IMR-90 (cell line): Measurements from ENCODE around the gene STK25. TPM values are rescaled to one million over a fixed set of nuclear protein-coding genes. Genes with fewer than 3 reads are reported as not detected.

Experiments
- ATAC-seq: fragments of 200-7000 bp; cut with Tn5 transposase; 2 replicates; pipeline ENCODE4 v1.9.1; 2020; ENCODE audit warnings: low read depth, mild to moderate bottlenecking, moderate library complexity
- BruUV-seq: library from RNA; stranded (reverse); fragments of 400-500 nt; replicated peaks from 2 replicates; lab custom pipeline; 2021; lab: Mats Ljungman, UMichigan
- CTCF ChIA-PET: fragments of 300-600 bp; formaldehyde crosslinking; extraction: SDS; loops from one replicate; lab custom pipeline; 2021; ENCODE audit warnings: antibody characterized with exemption; lab: Yijun Ruan, JAX
- POLR2A ChIA-PET: fragments of 300-600 bp; sonication (Branson Sonifier 250); formaldehyde crosslinking; loops from one replicate; lab custom pipeline; 2022; ENCODE audit warnings: antibody characterized with exemption; ENCODE audit not compliant: unreplicated experiment; lab: Charles Lee
- DNase-seq: peaks from one replicate; pipeline ENCODE4 v3.0.0; 2013
- H2AFZ ChIP-seq: replicated peaks from 2 replicates; pipeline ENCODE3; 2013; ENCODE audit warnings: low read length, mild to moderate bottlenecking; ENCODE audit not compliant: poor library complexity
- H2AK5ac ChIP-seq: 2 replicates; pipeline ENCODE4 v1.6.1; 2013; ENCODE audit warnings: low read depth, low read length, inconsistent platforms
- H2AK9ac ChIP-seq: replicated peaks from 2 replicates; pipeline ENCODE3; 2013; ENCODE audit warnings: mild to moderate bottlenecking, low read depth, low read length, moderate library complexity; ENCODE audit not compliant: poor library complexity
- H2BK120ac ChIP-seq: 2 replicates; pipeline ENCODE4 v1.6.1; 2013; ENCODE audit warnings: low read depth, low read length, inconsistent platforms
- H2BK15ac ChIP-seq: 3 replicates; pipeline ENCODE4 v1.6.1; 2013; ENCODE audit warnings: low read depth, low read length, inconsistent platforms
- H2BK20ac ChIP-seq: 2 replicates; pipeline ENCODE4 v1.6.1; 2013; ENCODE audit warnings: low read depth, mild to moderate bottlenecking, inconsistent platforms, low read length, moderate library complexity
- H2BK5ac ChIP-seq: 2 replicates; pipeline ENCODE4 v1.6.1; 2013; ENCODE audit warnings: mild to moderate bottlenecking, low read depth, low read length, inconsistent platforms; ENCODE audit not compliant: poor library complexity, severe bottlenecking
- H3K14ac ChIP-seq: replicated peaks from 2 replicates; pipeline ENCODE4 v1.6.1; 2013; ENCODE audit warnings: low read depth, low read length, inconsistent platforms
- H3K18ac ChIP-seq: 2 replicates; pipeline ENCODE4 v1.6.1; 2013; ENCODE audit warnings: low read depth, low read length, control low read depth
- H3K23ac ChIP-seq: 2 replicates; pipeline ENCODE4 v1.6.1; 2013; ENCODE audit warnings: low read depth, low read length, inconsistent platforms
- H3K27ac ChIP-seq: 2 replicates; pipeline ENCODE4 v1.5.1; 2013; ENCODE audit warnings: mild to moderate bottlenecking, control low read depth, low read length; ENCODE audit not compliant: insufficient read depth
- H3K27me3 ChIP-seq: 2 replicates; pipeline ENCODE4 v1.6.1; 2013; ENCODE audit warnings: low read length; ENCODE audit not compliant: control insufficient read depth, insufficient read depth
- H3K36me3 ChIP-seq: 2 replicates; pipeline ENCODE4 v1.6.1; 2013; ENCODE audit warnings: low read length, mixed read lengths; ENCODE audit not compliant: control insufficient read depth, insufficient read depth
- H3K4ac ChIP-seq: 2 replicates; pipeline ENCODE4 v1.6.1; 2013; ENCODE audit warnings: low read depth, low read length, inconsistent platforms
- H3K4me1 ChIP-seq: 2 replicates; pipeline ENCODE4 v1.6.1; 2013; ENCODE audit warnings: low read length, mixed read lengths; ENCODE audit not compliant: control insufficient read depth, insufficient read depth
- H3K4me2 ChIP-seq: 2 replicates; pipeline ENCODE4 v1.6.1; 2013; ENCODE audit warnings: low read depth, mild to moderate bottlenecking, control low read depth, low read length, moderate library complexity
- H3K4me3 ChIP-seq: 2 replicates; pipeline ENCODE4 v1.5.1; 2013; ENCODE audit warnings: low read depth, mild to moderate bottlenecking, control low read depth, low read length, moderate library complexity; ENCODE audit not compliant: insufficient read depth
- H3K56ac ChIP-seq: 2 replicates; pipeline ENCODE4 v1.6.1; 2013; ENCODE audit warnings: low read length, inconsistent platforms; ENCODE audit not compliant: insufficient read depth; ENCODE audit errors: extremely low read depth
- H3K79me1 ChIP-seq, 2 experiments: 2 replicates each; pipeline ENCODE4 v1.6.1; 2013; ENCODE audit warnings: low read length in 2 of 2, inconsistent platforms in 1 of 2, low read depth in 1 of 2
- H3K9ac ChIP-seq: 2 replicates; pipeline ENCODE4 v1.6.1; 2013; ENCODE audit warnings: low read depth, low read length, control low read depth
- H3K9me1 ChIP-seq: 2 replicates; pipeline ENCODE4 v1.6.1; 2013; ENCODE audit warnings: low read length, inconsistent platforms; ENCODE audit not compliant: insufficient read depth
- H3K9me3 ChIP-seq: 2 replicates; pipeline ENCODE4 v1.6.1; 2013; ENCODE audit warnings: low read length; ENCODE audit not compliant: control insufficient read depth, insufficient read depth
- H4K20me1 ChIP-seq: 2 replicates; pipeline ENCODE4 v1.6.1; 2013; ENCODE audit warnings: low read length, inconsistent platforms; ENCODE audit not compliant: insufficient read depth
- H4K5ac ChIP-seq: 2 replicates; pipeline ENCODE4 v1.6.1; 2013; ENCODE audit warnings: mild to moderate bottlenecking, low read depth, low read length, control low read depth
- H4K8ac ChIP-seq, 2 experiments: 2 replicates each; pipeline ENCODE4 v1.6.1; 2013; ENCODE audit warnings: low read depth in 2 of 2, low read length in 2 of 2, control low read depth in 1 of 2, inconsistent platforms in 1 of 2
- H4K91ac ChIP-seq: 2 replicates; pipeline ENCODE4 v1.6.1; 2013; ENCODE audit warnings: low read depth, low read length, inconsistent platforms; ENCODE audit not compliant: insufficient read depth
- BHLHE40 ChIP-seq: fragments of 150-350 bp; IDR thresholded peaks from 2 replicates; pipeline ENCODE4 v1.6.1; 2016; ENCODE audit warnings: mild to moderate bottlenecking, low read depth, low read length
- CEBPB ChIP-seq: IDR thresholded peaks from 2 replicates; pipeline ENCODE4 v1.6.1; 2012; ENCODE audit warnings: low read depth, low read length, improper control_type of control experiment
- CHD1 ChIP-seq: IDR thresholded peaks from 2 replicates; pipeline ENCODE4 v1.6.1; 2012; ENCODE audit warnings: low read depth, low read length, improper control_type of control experiment
- CTCF ChIP-seq: conservative IDR thresholded peaks from 2 replicates; pipeline ENCODE4 v1.5.1; 2012; ENCODE audit warnings: mild to moderate bottlenecking, low read depth, low read length, improper control_type of control experiment
- ELK1 ChIP-seq: fragments of 150-350 bp; IDR thresholded peaks from 2 replicates; pipeline ENCODE4 v1.6.1; 2016; ENCODE audit warnings: low read depth, mild to moderate bottlenecking, low read length, moderate library complexity, borderline replicate concordance
- FOS ChIP-seq: fragments of 150-350 bp; IDR thresholded peaks from 2 replicates; pipeline ENCODE4 v1.6.1; 2016; ENCODE audit warnings: low read depth, low read length
- MAFK ChIP-seq: IDR thresholded peaks from 2 replicates; pipeline ENCODE4 v1.6.1; 2012; ENCODE audit warnings: low read depth, low read length, improper control_type of control experiment
- MAZ ChIP-seq: IDR thresholded peaks from 2 replicates; pipeline ENCODE4 v1.6.1; 2012; ENCODE audit warnings: low read depth, mild to moderate bottlenecking, low read length, improper control_type of control experiment, moderate library complexity, borderline replicate concordance
- MXI1 ChIP-seq: IDR thresholded peaks from 2 replicates; pipeline ENCODE4 v1.6.1; 2012; ENCODE audit warnings: low read depth, mild to moderate bottlenecking, low read length, moderate library complexity, borderline replicate concordance
- NFE2L2 ChIP-seq: fragments of 150-350 bp; IDR thresholded peaks from 2 replicates; pipeline ENCODE4 v1.6.1; 2016; ENCODE audit warnings: low read depth, mild to moderate bottlenecking, low read length
- POLR2A ChIP-seq: IDR thresholded peaks from 2 replicates; pipeline ENCODE4 v1.6.1; 2012; ENCODE audit warnings: mild to moderate bottlenecking, low read depth, low read length
- RAD21 ChIP-seq: IDR thresholded peaks from 2 replicates; pipeline ENCODE4 v1.6.1; 2012; ENCODE audit warnings: low read length, improper control_type of control experiment
- RCOR1 ChIP-seq: IDR thresholded peaks from 2 replicates; pipeline ENCODE4 v1.6.1; 2012; ENCODE audit warnings: mild to moderate bottlenecking, low read length, improper control_type of control experiment; ENCODE audit not compliant: insufficient replicate concordance
- RFX5 ChIP-seq: IDR thresholded peaks from 2 replicates; pipeline ENCODE4 v1.8.0; 2012; ENCODE audit warnings: low read depth, mild to moderate bottlenecking, low read length, moderate library complexity
- SMC3 ChIP-seq: fragments of 150-350 bp; IDR thresholded peaks from 2 replicates; pipeline ENCODE4 v1.6.1; 2016; ENCODE audit warnings: low read depth, mild to moderate bottlenecking, antibody characterized with exemption, low read length, moderate library complexity
- USF2 ChIP-seq: fragments of 150-350 bp; IDR thresholded peaks from 2 replicates; pipeline ENCODE4 v1.6.1; 2017; ENCODE audit warnings: mild to moderate bottlenecking, antibody characterized with exemption, low read length, low read depth
- WGBS, 2 experiments: methylation state at CpG; one replicate each; pipeline versions ENCODE4 v1.1.5 to v1.1.7; 2013; ENCODE audit warnings: missing lambda C conversion rate in 2 of 2; ENCODE audit not compliant: insufficient read length in 1 of 2; ENCODE audit errors: extremely low coverage in 2 of 2; 5-methylcytosine and 5-hydroxymethylcytosine counted together
- dilution Hi-C: fragments of 300-500 bp; cut with HindIII; formaldehyde crosslinking; loops from one replicate; pipeline ENCODE4 v1.14.3; 2018; ENCODE audit warnings: low sequenced_read_pairs; ENCODE audit not compliant: unreplicated experiment
- in situ Hi-C: fragments of 300-500 bp; cut with MboI; formaldehyde crosslinking; loops from 3 replicates; pipeline ENCODE4 v1.14.3; 2019; ENCODE audit warnings: low sequenced_read_pairs, inconsistent platforms, mixed read lengths
- intact Hi-C: fragments of 100-400 bp; cut with micrococcal nuclease; formaldehyde crosslinking; loops from 2 replicates; pipeline ENCODE4 v1.10.0; 2022
- polyA plus RNA-seq, 3 experiments: library from polyadenylated mRNA; depleted of rRNA; stranded (reverse); fragments of >200 nt; gene quantifications; 2 replicates each; pipeline ENCODE4 v1.2.3, GENCODE V29; 2012; ENCODE audit warnings: low replicate concordance in 1 of 3
- total RNA-seq: library from RNA; depleted of rRNA; stranded (reverse); fragments of >200 nt; gene quantifications from 2 replicates; pipeline ENCODE4 v1.2.3, GENCODE V29; 2012

STK25 gene
- total and polyA plus RNA-seq, 2 of the 4 experiments (the other 2 are of a cell fraction): 258 to 392 TPM

GRCh38 chr2:241538838-241539615 is 30.6 kb upstream of the STK25 start:
- intact Hi-C loops (no loop called here), in situ Hi-C loops (no loop called here), dilution Hi-C loops (no loop called here)
- Histone ChIP-seq H3K36me3 (no peaks in the 10 kb centered on the region), H4K8ac (no peak overlapping the region), H3K9ac (no peak overlapping the region), H3K56ac (no peak overlapping the region), H3K9me3 (no peaks in the 10 kb centered on the region), H2BK120ac (no peak overlapping the region), H3K27me3 (peaks cover 18% of the 10 kb centered on the region; the same call in 1 of the 2 replicates), H2BK15ac (no peak overlapping the region), H3K4me2 (no peak overlapping the region), H4K5ac (no peak overlapping the region), H2AFZ (no peak overlapping the region), H3K9me1 (no peaks in the 10 kb centered on the region), H3K79me1 (no peaks in the 10 kb centered on the region), H3K4me1 (peaks cover 5% of the 10 kb centered on the region), H4K91ac (no peak overlapping the region), H3K14ac (no peak overlapping the region), H3K4me3 (no peak overlapping the region), H2AK5ac (no peak overlapping the region), H3K18ac (no peak overlapping the region), H2BK20ac (no peak overlapping the region), H3K27ac (no peak overlapping the region), H3K23ac (no peak overlapping the region), H3K4ac (no peak overlapping the region), H2BK5ac (no peak overlapping the region), H2AK9ac (no peak overlapping the region), H4K20me1 (no peaks in the 10 kb centered on the region)
- ATAC-seq: no peak
- ChIA-PET CTCF (no interaction called here), POLR2A (no interaction called here)
- 81% methylated on average over 3 of the region's 15 CpGs; no CpG with 5 or more reads in 1 of the 2 experiments for WGBS, 2 experiments
- TF ChIP-seq RCOR1: no peak
- no peak for TF ChIP-seq POLR2A
- no peak for TF ChIP-seq NFE2L2
- no peak for TF ChIP-seq SMC3
- TF ChIP-seq MAFK: no peak
- TF ChIP-seq CEBPB: no peak
- TF ChIP-seq MXI1: no peak
- no peak for TF ChIP-seq USF2
- TF ChIP-seq CTCF: no peak
- no peak for TF ChIP-seq MAZ
- no peak for TF ChIP-seq ELK1
- TF ChIP-seq FOS: no peak
- TF ChIP-seq CHD1: no peak
- TF ChIP-seq RAD21: no peak
- no peak for TF ChIP-seq RFX5
- TF ChIP-seq BHLHE40: no peak
- no TSS peak for BruUV-seq
- DNase-seq: no peak
